PC-3 (cell line): ENCODE results near the gene C21orf91. TPM values are rescaled to one million over a fixed set of nuclear protein-coding genes. Genes with fewer than 3 reads are reported as not detected.

Experiments
- ATAC-seq: fragments of 200-7000 bp; cut with Tn5 transposase; 2 replicates; pipeline ENCODE4 v1.9.1; 2020; ENCODE audit warnings: mild to moderate bottlenecking, moderate library complexity
- BruUV-seq: library from RNA; stranded (reverse); fragments of 400-500 nt; replicated peaks from 2 replicates; lab custom pipeline; 2021; lab: Mats Ljungman, UMichigan
- CTCF ChIA-PET: fragments of 300-600 bp; sonication (Branson Sonifier 250); formaldehyde crosslinking; loops from one replicate; lab custom pipeline; 2022; ENCODE audit warnings: antibody characterized with exemption; lab: Charles Lee
- POLR2A ChIA-PET: fragments of 300-600 bp; sonication (Branson Sonifier 250); formaldehyde crosslinking; loops from one replicate; lab custom pipeline; 2022; ENCODE audit warnings: antibody characterized with exemption; ENCODE audit not compliant: unreplicated experiment; lab: Charles Lee
- DNase-seq: peaks from one replicate; pipeline ENCODE4 v3.0.0-alpha.2; 2015
- H2AFZ ChIP-seq: fragments of 300-600 bp; sonication (generic); 2 replicates; pipeline ENCODE4 v1.6.0; 2016; ENCODE audit warnings: antibody characterized with exemption, low read length
- H3F3A ChIP-seq: fragments of 300-600 bp; sonication (generic); one replicate; pipeline ENCODE4 v1.6.0; 2017; ENCODE audit warnings: antibody characterized with exemption, low read length, control low read depth, mild to moderate bottlenecking; ENCODE audit not compliant: unreplicated experiment
- H3K27ac ChIP-seq: fragments of 300-600 bp; sonication (generic); 2 replicates; pipeline ENCODE4 v1.5.1; 2016; ENCODE audit warnings: mild to moderate bottlenecking, low read length
- H3K27me3 ChIP-seq: fragments of 300-600 bp; sonication (generic); 2 replicates; pipeline ENCODE4 v1.6.1; 2016; ENCODE audit warnings: low read length, mixed read lengths
- H3K36me3 ChIP-seq: fragments of 300-600 bp; sonication (generic); 2 replicates; pipeline ENCODE4 v1.6.1; 2016; ENCODE audit warnings: low read depth, mixed run types, low read length, mixed read lengths
- H3K4me1 ChIP-seq: fragments of 300-600 bp; sonication (generic); 2 replicates; pipeline ENCODE4 v1.5.1; 2016; ENCODE audit warnings: low read length; ENCODE audit not compliant: insufficient read depth
- H3K4me2 ChIP-seq: fragments of 300-600 bp; sonication (generic); 2 replicates; pipeline ENCODE4 v1.6.0; 2016; ENCODE audit warnings: low read length
- H3K4me3 ChIP-seq: fragments of 300-600 bp; sonication (generic); 2 replicates; pipeline ENCODE4 v1.5.1; 2016; ENCODE audit warnings: mild to moderate bottlenecking, low read length, mixed read lengths
- H3K79me2 ChIP-seq: fragments of 300-600 bp; sonication (generic); 2 replicates; pipeline ENCODE4 v1.6.1; 2017; ENCODE audit warnings: low read length, mixed read lengths
- H3K9ac ChIP-seq: fragments of 300-600 bp; sonication (generic); 2 replicates; pipeline ENCODE4 v1.6.0; 2016; ENCODE audit warnings: mild to moderate bottlenecking, low read length
- H3K9me2 ChIP-seq: fragments of 300-600 bp; sonication (generic); replicated peaks from 2 replicates; pipeline ENCODE4 v1.6.1; 2016; ENCODE audit warnings: mixed run types, low read length, mixed read lengths
- H3K9me3 ChIP-seq: fragments of 300-600 bp; sonication (generic); 2 replicates; pipeline ENCODE4 v1.6.1; 2016; ENCODE audit warnings: low read length, mixed read lengths
- H4K20me1 ChIP-seq: fragments of 300-600 bp; sonication (generic); 2 replicates; pipeline ENCODE4 v1.6.1; 2016; ENCODE audit warnings: low read length, mixed read lengths
- CTCF ChIP-seq: fragments of 300-600 bp; sonication (generic); conservative IDR thresholded peaks from 2 replicates; pipeline ENCODE4 v1.5.1; 2017; ENCODE audit warnings: antibody characterized with exemption, low read depth, mild to moderate bottlenecking, low read length
- EZH2 ChIP-seq: fragments of 300-600 bp; sonication (generic); IDR thresholded peaks from one replicate; pipeline ENCODE4 v1.6.1; 2017; ENCODE audit warnings: antibody characterized with exemption, mild to moderate bottlenecking, low read length; ENCODE audit not compliant: unreplicated experiment
- EZH2phosphoT487 ChIP-seq: fragments of 300-600 bp; sonication (generic); IDR thresholded peaks from 2 replicates; pipeline ENCODE4 v1.6.1; 2018; ENCODE audit warnings: mild to moderate bottlenecking, antibody characterized with exemption, low read length, borderline replicate concordance
- intact Hi-C: fragments of 100-400 bp; cut with micrococcal nuclease; formaldehyde crosslinking; loops from 2 replicates; pipeline ENCODE4 v1.9.0; 2023
- total RNA-seq: library from RNA; depleted of rRNA; stranded (reverse); fragments of >200 nt; gene quantifications from 2 replicates; pipeline ENCODE4 v1.2.3, GENCODE V29; 2014

Gene C21orf91
- total RNA-seq, 1 experiment from 2014 or later: 7.7 TPM

- Histone ChIP-seq H3K36me3 (peaks cover 21% of the 10 kb centered on the region), H3K9ac (no peak overlapping the region), H3K27ac (no peak overlapping the region), H3K4me3 (no peak overlapping the region), H3K4me1 (no peaks in the 10 kb centered on the region), H4K20me1 (no peaks in the 10 kb centered on the region), H3K4me2 (no peak overlapping the region), H3K27me3 (no peaks in the 10 kb centered on the region), H3F3A (no peaks in the 10 kb centered on the region), H3K9me2 (no peaks in the 10 kb centered on the region), H2AFZ (no peak overlapping the region), H3K79me2 (no peaks in the 10 kb centered on the region; the same call in 1 of the 2 replicates), H3K9me3 (peaks cover 9% of the 10 kb centered on the region; the same call in 1 of the 2 replicates)
- no peak for TF ChIP-seq CTCF
- TF ChIP-seq EZH2phosphoT487: no peak
- TF ChIP-seq EZH2: no peak
- intact Hi-C loops: no loop called here
- ATAC-seq (no peak), DNase-seq (no peak)
- POLR2A ChIA-PET: no interaction called here
- BruUV-seq: no TSS peak
- CTCF ChIA-PET: no interaction called here
These were observed 15.6 kb downstream of the C21orf91 start for GRCh38 chr21:17803536-17803935.

- Histone ChIP-seq H3K27me3 (no peaks in the 10 kb centered on the region), H3K4me2 (no peak overlapping the region), H3K4me1 (no peaks in the 10 kb centered on the region), H3F3A (no peaks in the 10 kb centered on the region), H3K9ac (no peak overlapping the region), H3K9me2 (no peaks in the 10 kb centered on the region), H3K9me3 (no peaks in the 10 kb centered on the region), H3K36me3 (peaks cover 11% of the 10 kb centered on the region), H4K20me1 (no peaks in the 10 kb centered on the region), H3K27ac (no peak overlapping the region), H2AFZ (no peak overlapping the region), H3K79me2 (no peaks in the 10 kb centered on the region; the same call in 1 of the 2 replicates), H3K4me3 (no peak overlapping the region)
- DNase-seq (no peak), ATAC-seq (no peak)
- ChIA-PET CTCF (no interaction called here), POLR2A (no interaction called here)
- intact Hi-C loops: no loop called here
- TF ChIP-seq CTCF (no peak), EZH2phosphoT487 (no peak), EZH2 (no peak)
- no TSS peak for BruUV-seq
These were observed 16.6 kb downstream of the C21orf91 start for GRCh38 chr21:17802572-17802971.

GRCh38 chr21:17799414-17800164, 19.6 kb downstream of the C21orf91 start:
- BruUV-seq: no TSS peak
- no peaks in the 10 kb centered on the region for H4K20me1 ChIP-seq
- H3K27me3 ChIP-seq: no peaks in the 10 kb centered on the region
- intact Hi-C loops: no loop called here
- no peak overlapping the region for H3K27ac ChIP-seq
- ATAC-seq: no peak
- H2AFZ ChIP-seq: no peak overlapping the region
- POLR2A ChIA-PET: no interaction called here
- no peaks in the 10 kb centered on the region for H3K9me3 ChIP-seq
- DNase-seq: no peak
- TF ChIP-seq CTCF (no peak), EZH2 (no peak), EZH2phosphoT487 (no peak)
- H3K36me3 ChIP-seq: peaks cover 15% of the 10 kb centered on the region; the same call in 1 of the 2 replicates
- H3K4me2 ChIP-seq: no peak overlapping the region
- H3K9me2 ChIP-seq: no peaks in the 10 kb centered on the region
- H3K4me1 ChIP-seq: 0 out of 2 replicates have a peak, but pooled peaks cover 6% of the 10 kb centered on the region
- no peak overlapping the region for H3K4me3 ChIP-seq
- H3F3A ChIP-seq: no peaks in the 10 kb centered on the region
- no peaks in the 10 kb centered on the region; the same call in 1 of the 2 replicates for H3K79me2 ChIP-seq
- no peak overlapping the region for H3K9ac ChIP-seq
- CTCF ChIA-PET: no interaction called here
